ENCODE results near the gene LUZP2.

LUZP2 gene

GRCh38 chr11:24635588-24636290 lies 138.9 kb downstream of the LUZP2 start:
- no peak for DNase-seq (ENCODE audit: low read depth in 2 of 2)

- no peak for DNase-seq (ENCODE audit: low read depth in 2 of 2)
These were observed 139.4 kb downstream of the LUZP2 start for GRCh38 chr11:24636291-24636629.

GRCh38 chr11:24637520-24637919 lies 140.7 kb downstream of the LUZP2 start:
- no peak for DNase-seq (ENCODE audit: low read depth in 2 of 2)

- DNase-seq (ENCODE audit: low read depth in 2 of 2), result no peak
These were observed 145.8 kb downstream of the LUZP2 start for GRCh38 chr11:24642648-24643047.

GRCh38 chr11:24645563-24645962 lies 148.7 kb downstream of the LUZP2 start:
- DNase-seq (ENCODE audit: low read depth in 2 of 2), result no peak

- no peak for DNase-seq (ENCODE audit: low read depth in 2 of 2)
These were observed 155.0 kb downstream of the LUZP2 start for GRCh38 chr11:24651873-24652272.

GRCh38 chr11:24653901-24654300 lies 157.0 kb downstream of the LUZP2 start:
- no peak for DNase-seq (ENCODE audit: low read depth in 2 of 2)

GRCh38 chr11:24661331-24661730 lies 164.5 kb downstream of the LUZP2 start:
- no peak for DNase-seq (ENCODE audit: low read depth in 2 of 2)

- DNase-seq (ENCODE audit: low read depth in 2 of 2), result no peak
These were observed 167.5 kb downstream of the LUZP2 start for GRCh38 chr11:24664399-24664798.

GRCh38 chr11:24667353-24667968 lies 170.6 kb downstream of the LUZP2 start:
- DNase-seq (ENCODE audit: low read depth in 2 of 2), result no peak

- no peak for DNase-seq (ENCODE audit: low read depth in 2 of 2)
These were observed 182.0 kb downstream of the LUZP2 start for GRCh38 chr11:24678703-24679348.

GRCh38 chr11:24679821-24680351 lies 183.0 kb downstream of the LUZP2 start:
- no peak for DNase-seq (ENCODE audit: low read depth in 2 of 2)

- DNase-seq (ENCODE audit: low read depth in 2 of 2), result no peak
These were observed 186.7 kb downstream of the LUZP2 start for GRCh38 chr11:24683583-24683982.

GRCh38 chr11:24685821-24686220 lies 189.0 kb downstream of the LUZP2 start:
- DNase-seq (ENCODE audit: low read depth in 2 of 2), result no peak

- no peak for DNase-seq (ENCODE audit: low read depth in 2 of 2)
These were observed 190.8 kb downstream of the LUZP2 start for GRCh38 chr11:24687531-24688147.

GRCh38 chr11:24688981-24689380 lies 192.1 kb downstream of the LUZP2 start:
- no peak for DNase-seq (ENCODE audit: low read depth in 2 of 2)

GRCh38 chr11:24697522-24698111 lies 200.8 kb downstream of the LUZP2 start:
- no peak for DNase-seq (ENCODE audit: low read depth in 2 of 2)

- no peak for DNase-seq (ENCODE audit: low read depth in 2 of 2)
These were observed 207.9 kb downstream of the LUZP2 start for GRCh38 chr11:24704716-24705115.

- DNase-seq (ENCODE audit: low read depth in 2 of 2), result no peak
These were observed 208.6 kb downstream of the LUZP2 start for GRCh38 chr11:24705474-24705873.

- DNase-seq (ENCODE audit: low read depth in 2 of 2), result no peak
These were observed 211.8 kb downstream of the LUZP2 start for GRCh38 chr11:24708616-24709015.

- no peak for DNase-seq (ENCODE audit: low read depth in 2 of 2)
These were observed 213.2 kb downstream of the LUZP2 start for GRCh38 chr11:24709928-24710565.

GRCh38 chr11:24714601-24715000 lies 217.7 kb downstream of the LUZP2 start:
- DNase-seq (ENCODE audit: low read depth in 2 of 2), result no peak
